ENCODE results near the gene KIF13A. TPM values are rescaled to one million over a fixed set of nuclear protein-coding genes. Genes with fewer than 3 reads are reported as not detected.

Gene KIF13A
- total RNA-seq, 1 donor from 2014 or later, result 34.4 TPM

DNA sequence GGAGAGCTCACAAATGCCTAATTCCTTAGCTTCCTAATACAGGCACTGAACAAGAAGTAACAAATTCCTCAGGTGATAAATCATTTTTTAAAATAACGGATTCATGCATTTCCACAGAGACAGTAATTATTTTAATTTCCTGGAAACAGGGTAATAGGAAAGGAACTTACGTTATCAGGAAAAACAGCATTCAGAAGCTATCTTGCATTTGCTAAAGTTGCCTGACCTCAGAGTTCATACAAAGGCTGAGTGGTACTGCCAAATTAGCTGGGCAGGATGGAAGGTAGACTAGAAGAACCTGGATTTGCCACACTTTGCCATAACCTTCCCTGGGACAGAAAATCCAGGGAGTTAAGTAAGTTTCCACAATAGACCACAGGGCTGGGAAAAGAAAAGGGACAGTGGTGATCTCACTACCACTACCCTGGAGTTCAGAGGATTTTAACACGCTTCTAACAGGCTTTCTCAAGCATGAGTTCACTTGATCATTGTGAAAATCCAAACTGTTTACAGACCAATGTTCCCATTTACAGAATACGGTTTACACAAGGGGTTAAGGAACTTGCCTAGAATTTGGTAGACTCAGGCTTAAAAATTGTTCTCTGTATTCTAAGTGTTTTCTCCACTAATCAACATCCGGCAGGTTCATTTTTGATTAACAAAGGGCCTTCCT lies 57.0 kb downstream of the KIF13A start:
- TF ChIP-seq, protein P1, sequence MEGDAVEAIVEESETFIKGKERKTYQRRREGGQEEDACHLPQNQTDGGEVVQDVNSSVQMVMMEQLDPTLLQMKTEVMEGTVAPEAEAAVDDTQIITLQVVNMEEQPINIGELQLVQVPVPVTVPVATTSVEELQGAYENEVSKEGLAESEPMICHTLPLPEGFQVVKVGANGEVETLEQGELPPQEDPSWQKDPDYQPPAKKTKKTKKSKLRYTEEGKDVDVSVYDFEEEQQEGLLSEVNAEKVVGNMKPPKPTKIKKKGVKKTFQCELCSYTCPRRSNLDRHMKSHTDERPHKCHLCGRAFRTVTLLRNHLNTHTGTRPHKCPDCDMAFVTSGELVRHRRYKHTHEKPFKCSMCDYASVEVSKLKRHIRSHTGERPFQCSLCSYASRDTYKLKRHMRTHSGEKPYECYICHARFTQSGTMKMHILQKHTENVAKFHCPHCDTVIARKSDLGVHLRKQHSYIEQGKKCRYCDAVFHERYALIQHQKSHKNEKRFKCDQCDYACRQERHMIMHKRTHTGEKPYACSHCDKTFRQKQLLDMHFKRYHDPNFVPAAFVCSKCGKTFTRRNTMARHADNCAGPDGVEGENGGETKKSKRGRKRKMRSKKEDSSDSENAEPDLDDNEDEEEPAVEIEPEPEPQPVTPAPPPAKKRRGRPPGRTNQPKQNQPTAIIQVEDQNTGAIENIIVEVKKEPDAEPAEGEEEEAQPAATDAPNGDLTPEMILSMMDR (conservative IDR thresholded peaks at IDR 0.05), result no peak
- Mint-ChIP-seq H3K27ac (ENCODE audit: unreplicated experiment) (no peak overlapping the region), H3K36me3 (ENCODE audit: low read depth) (no peaks in the 10 kb centered on the region), H3K4me3 (no peak overlapping the region), H3K27me3 (ENCODE audit: low read depth) (no peaks in the 10 kb centered on the region), H3K4me1 (peaks cover 31% of the 10 kb centered on the region), H3K9me3 (no peaks in the 10 kb centered on the region)
- DNase-seq (ENCODE audit: low read depth, low spot score), result no peak

DNA sequence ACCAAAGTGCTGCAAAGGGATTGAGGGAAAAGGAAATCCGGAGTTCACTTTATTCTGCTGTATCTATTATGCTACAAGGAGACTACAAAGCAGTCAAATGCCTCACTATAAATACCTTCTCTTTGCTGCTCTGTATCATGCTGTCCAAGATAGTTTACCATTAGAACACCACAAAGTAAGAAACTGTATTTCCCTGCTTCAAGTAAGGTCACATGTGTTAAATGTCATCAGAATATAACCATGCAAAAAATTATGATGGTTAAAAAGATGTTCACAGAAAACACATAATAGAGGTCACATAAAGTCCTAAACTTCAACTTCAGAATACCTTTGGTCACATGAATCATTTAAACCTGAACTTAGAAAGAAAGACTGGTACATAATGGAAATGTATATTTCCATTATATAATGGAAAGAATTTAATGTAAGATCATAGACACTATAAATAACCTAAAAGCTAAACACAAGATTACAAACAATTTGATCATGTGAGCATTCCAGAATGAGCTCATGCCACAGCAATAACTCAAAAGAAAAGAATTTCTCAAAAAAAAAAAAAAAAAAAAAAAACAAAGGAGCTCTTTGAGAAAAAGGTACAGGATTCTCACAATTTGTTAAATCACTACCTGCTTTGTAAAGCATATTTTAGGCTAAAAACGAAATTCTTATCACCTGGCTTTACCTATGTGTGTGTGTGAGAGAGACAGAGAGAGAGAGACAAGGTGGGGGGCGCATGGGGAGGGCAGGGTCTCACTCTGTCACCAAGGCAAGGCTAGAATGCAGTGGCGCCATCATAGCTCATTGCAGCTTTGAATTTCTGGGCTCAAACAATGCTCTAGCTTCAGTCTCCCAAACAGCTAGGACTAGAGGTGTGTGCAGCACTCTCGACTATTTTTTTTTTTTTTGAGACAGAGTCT lies 58.7 kb downstream of the KIF13A start:
- TF ChIP-seq, protein P1 (conservative IDR thresholded peaks at IDR 0.05), result no peak
- no peak for DNase-seq (ENCODE audit: low read depth, low spot score)
- H3K27ac Mint-ChIP-seq (ENCODE audit: unreplicated experiment), result no peak overlapping the region
- no peak overlapping the region for H3K4me3 Mint-ChIP-seq
- H3K27me3 Mint-ChIP-seq (ENCODE audit: low read depth), result no peaks in the 10 kb centered on the region
- peaks cover 30% of the 10 kb centered on the region for H3K4me1 Mint-ChIP-seq
- H3K36me3 Mint-ChIP-seq (ENCODE audit: low read depth), result no peaks in the 10 kb centered on the region
- H3K9me3 Mint-ChIP-seq, result no peaks in the 10 kb centered on the region

DNA sequence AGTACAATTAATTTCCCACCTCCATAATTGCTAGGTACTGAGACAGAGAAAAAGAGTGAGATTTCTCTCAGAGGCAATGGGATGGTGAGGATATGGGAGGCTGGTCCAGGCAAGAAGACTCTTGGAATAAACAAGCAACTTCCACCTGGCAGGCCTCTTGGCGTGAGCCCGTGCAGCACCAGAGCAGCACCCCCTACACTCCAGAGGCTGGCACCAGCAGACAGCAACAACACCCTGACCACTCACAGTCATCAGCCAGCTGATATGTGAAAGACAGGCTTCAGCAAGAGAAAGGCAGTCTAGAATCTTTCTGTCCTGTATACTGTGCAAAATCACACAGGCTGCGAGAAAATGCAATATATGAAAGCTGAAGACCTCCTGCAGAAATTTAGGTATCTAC lies 59.7 kb downstream of the KIF13A start:
- no peak for DNase-seq (ENCODE audit: low read depth, low spot score)
- Mint-ChIP-seq H3K27ac (ENCODE audit: unreplicated experiment) (no peak overlapping the region), H3K4me1 (peaks cover 32% of the 10 kb centered on the region), H3K27me3 (ENCODE audit: low read depth) (no peaks in the 10 kb centered on the region), H3K4me3 (no peak overlapping the region), H3K9me3 (no peaks in the 10 kb centered on the region), H3K36me3 (ENCODE audit: low read depth) (no peaks in the 10 kb centered on the region)
- TF ChIP-seq, protein P1 (conservative IDR thresholded peaks at IDR 0.05), result no peak

DNA sequence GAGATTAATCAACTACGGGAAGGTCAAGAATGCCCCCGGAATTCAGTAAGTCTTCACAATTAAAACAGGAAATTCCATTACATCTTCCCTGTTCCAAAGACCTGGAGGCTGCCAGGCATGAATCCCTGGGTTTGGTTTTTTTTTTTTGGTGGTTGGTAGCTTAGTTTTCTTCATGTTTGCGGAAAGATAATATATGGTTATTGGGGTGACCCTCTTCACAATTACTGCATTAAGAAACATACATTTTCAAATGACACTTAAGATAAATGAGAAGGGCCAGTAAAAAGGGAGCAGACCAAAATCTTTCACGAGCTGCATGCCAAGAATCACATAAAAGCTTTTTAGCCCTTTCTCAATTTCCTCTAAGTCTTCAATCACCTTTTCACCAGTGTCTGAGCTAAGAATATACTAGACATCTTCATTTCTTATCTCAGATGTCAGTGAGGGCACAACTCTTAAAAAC lies 64.0 kb downstream of the KIF13A start:
- TF ChIP-seq, protein P1 (conservative IDR thresholded peaks at IDR 0.05), result no peak
- H3K27me3 Mint-ChIP-seq (ENCODE audit: low read depth), result no peaks in the 10 kb centered on the region
- H3K36me3 Mint-ChIP-seq (ENCODE audit: low read depth), result no peaks in the 10 kb centered on the region
- no peak for DNase-seq (ENCODE audit: low read depth, low spot score)
- peaks cover 17% of the 10 kb centered on the region for H3K4me1 Mint-ChIP-seq
- no peaks in the 10 kb centered on the region for H3K9me3 Mint-ChIP-seq
- no peak overlapping the region for H3K4me3 Mint-ChIP-seq
- H3K27ac Mint-ChIP-seq (ENCODE audit: unreplicated experiment), result no peak overlapping the region

DNA sequence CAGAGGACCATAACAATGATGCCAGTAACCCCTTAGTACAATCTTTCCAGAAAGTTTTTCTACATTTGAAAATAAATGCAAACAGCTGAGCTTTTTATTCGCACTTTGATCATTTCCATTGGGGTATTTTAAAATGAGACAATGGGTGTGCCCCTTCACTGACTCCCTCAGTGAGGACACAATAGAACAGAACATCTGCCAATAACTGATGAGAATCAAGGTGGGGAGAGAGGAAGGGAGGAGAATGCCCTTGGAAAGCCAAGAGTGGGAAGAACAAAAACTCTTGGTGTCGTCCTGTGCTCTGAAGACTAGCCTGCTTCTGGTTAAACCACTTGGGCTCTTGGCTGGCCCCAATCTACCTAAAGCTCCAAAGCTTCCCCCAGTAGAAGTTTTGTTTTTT lies 66.0 kb downstream of the KIF13A start:
- no peak overlapping the region for H3K27ac Mint-ChIP-seq (ENCODE audit: unreplicated experiment)

More for the DNA sequence above, 66.0 kb downstream of the KIF13A start:
- Mint-ChIP-seq H3K27me3 (ENCODE audit: low read depth) (no peaks in the 10 kb centered on the region), H3K9me3 (no peaks in the 10 kb centered on the region), H3K4me3 (no peak overlapping the region), H3K36me3 (ENCODE audit: low read depth) (no peaks in the 10 kb centered on the region), H3K4me1 (peaks cover 17% of the 10 kb centered on the region)
- TF ChIP-seq, protein P1 (conservative IDR thresholded peaks at IDR 0.05), result no peak
- DNase-seq (ENCODE audit: low read depth, low spot score), result no peak

Measured in neural crest cell (in vitro differentiated cells).